Measurements from ENCODE around the gene NOL9.

- no peak for TF ChIP-seq CTCF (conservative IDR thresholded peaks at IDR 0.05)
- TF ChIP-seq ZFX (IDR thresholded peaks at IDR 0.05): no peak
Observed at GRCh38 chr1:6603238-6603914, 49.1 kb upstream of the NOL9 start.
